GM12891 (cell line): ENCODE data around the gene RAP1GAP.

ENCODE experiments used
- DNase-seq: peaks from one replicate; pipeline ENCODE4 v3.0.0; 2011; ENCODE audit warnings: low spot score; ENCODE audit not compliant: insufficient read length
- FAIRE-seq: peaks from 2 replicates; lab custom pipeline; 2011; peaks lifted over from hg19 to GRCh38; lab: Jason Lieb, UNC
- PAX5 ChIP-seq: IDR thresholded peaks from 2 replicates; pipeline ENCODE4 v1.6.1; 2011; ENCODE audit warnings: low read length, moderate library complexity, mild to moderate bottlenecking; ENCODE audit not compliant: insufficient read depth, severe bottlenecking
- POLR2A ChIP-seq: IDR thresholded peaks from 2 replicates; pipeline ENCODE4 v1.6.1; 2011; ENCODE audit warnings: low read depth, low read length, control low read depth
- POLR2AphosphoS5 ChIP-seq: IDR thresholded peaks from 2 replicates; pipeline ENCODE4 v1.6.1; 2011; ENCODE audit warnings: low read depth, low read length, control low read depth
- POU2F2 ChIP-seq: IDR thresholded peaks from 2 replicates; pipeline ENCODE4 v1.6.1; 2011; ENCODE audit warnings: low read depth, mild to moderate bottlenecking, control low read depth, low read length, moderate library complexity
- SPI1 ChIP-seq: IDR thresholded peaks from 2 replicates; pipeline ENCODE4 v1.6.1; 2011; ENCODE audit warnings: low read depth, low read length, control low read depth
- TAF1 ChIP-seq: IDR thresholded peaks from 2 replicates; pipeline ENCODE4 v1.6.1; 2011; ENCODE audit warnings: low read depth, low read length, control low read depth

RAP1GAP gene

DNA sequence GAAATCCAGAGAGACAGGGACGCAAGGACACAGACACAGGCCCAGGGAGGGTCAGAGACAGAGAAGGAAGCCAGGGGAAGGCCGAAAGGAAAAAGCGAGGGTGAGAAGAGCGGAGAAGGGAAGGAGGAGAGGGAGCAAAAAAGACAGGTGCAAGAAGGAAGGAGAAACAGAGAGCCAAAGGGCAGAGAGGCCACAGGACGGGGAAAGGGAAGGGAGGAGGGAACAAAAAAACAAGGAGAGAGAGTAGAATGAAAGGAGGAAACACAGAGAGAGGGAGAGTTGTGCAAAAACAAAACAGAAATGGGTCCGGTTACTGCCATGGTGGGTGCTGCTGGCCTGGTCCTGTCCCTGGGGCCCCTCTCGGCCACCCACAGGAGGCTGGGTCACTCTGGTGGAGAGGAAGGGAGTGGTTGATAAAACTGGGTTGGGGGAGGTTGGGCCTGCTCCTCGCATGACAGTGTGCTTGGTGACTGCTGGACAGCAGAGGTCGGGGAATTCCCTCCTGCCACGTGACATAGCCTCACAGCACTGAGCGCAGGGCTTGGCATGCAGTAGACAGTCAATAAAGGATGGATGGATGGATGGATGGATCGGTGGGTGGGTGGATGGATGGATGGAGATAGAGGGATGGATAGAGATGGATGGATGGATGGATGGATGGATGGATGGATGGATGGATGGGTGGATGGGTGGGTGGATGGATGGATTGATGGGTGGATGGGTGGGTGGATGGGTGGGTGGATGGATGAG is 64.8 kb downstream of the RAP1GAP start:
- DNase-seq = no peak
- FAIRE-seq = no peak
- no peak for TF ChIP-seq TAF1
- no peak for TF ChIP-seq POU2F2
- TF ChIP-seq SPI1 = no peak
- TF ChIP-seq PAX5 = no peak
- TF ChIP-seq POLR2A = no peak
- no peak for TF ChIP-seq POLR2AphosphoS5

DNA sequence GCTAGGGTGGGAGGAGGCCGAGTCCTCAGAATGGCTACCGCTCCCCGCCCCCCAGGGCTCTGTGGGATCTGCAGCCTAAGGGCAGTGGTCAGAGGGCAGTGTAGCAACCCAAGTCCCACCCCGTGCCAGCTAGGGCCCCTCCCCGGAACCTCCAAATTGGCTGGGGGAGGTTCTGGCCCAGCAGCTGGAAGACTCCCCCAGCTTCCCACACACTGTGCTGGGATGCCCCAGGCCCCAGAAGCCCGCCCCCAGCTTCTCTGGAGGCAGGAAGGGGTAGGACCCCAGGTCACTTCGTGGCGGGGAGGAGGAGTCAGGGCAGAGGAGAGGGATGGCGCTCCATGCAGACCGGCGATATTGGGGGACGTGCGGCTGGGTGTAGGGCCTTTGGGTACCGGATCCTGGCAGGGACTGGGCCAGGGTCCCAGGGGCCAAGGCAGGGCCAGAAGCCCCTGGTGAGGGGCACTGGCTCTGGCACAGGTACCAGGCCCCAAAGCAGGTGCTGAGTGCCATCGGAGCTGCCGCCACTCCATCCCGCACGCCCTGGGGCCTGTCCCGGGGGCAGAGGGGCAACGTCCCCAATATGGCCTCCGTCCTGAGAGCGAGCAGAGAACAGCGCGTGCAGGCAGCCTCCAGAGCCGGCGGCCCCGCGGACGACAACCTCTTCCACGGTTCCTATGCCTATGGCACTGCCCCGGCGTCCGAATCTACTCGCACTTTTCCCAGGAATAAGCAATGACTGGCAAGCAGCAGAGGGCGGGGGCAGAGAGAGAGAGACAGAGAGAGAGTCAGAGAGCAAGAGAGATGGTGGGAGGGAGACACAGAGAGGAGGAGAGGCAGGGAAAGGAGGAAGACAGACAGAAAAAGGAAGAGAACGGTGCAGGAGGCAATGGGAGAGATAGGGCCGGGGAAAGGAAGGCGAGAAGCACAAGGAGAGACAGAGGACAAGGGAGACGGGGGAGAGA is 65.7 kb downstream of the RAP1GAP start:
- FAIRE-seq (no peak), DNase-seq (no peak)
- no peak for TF ChIP-seq POLR2AphosphoS5

DNA sequence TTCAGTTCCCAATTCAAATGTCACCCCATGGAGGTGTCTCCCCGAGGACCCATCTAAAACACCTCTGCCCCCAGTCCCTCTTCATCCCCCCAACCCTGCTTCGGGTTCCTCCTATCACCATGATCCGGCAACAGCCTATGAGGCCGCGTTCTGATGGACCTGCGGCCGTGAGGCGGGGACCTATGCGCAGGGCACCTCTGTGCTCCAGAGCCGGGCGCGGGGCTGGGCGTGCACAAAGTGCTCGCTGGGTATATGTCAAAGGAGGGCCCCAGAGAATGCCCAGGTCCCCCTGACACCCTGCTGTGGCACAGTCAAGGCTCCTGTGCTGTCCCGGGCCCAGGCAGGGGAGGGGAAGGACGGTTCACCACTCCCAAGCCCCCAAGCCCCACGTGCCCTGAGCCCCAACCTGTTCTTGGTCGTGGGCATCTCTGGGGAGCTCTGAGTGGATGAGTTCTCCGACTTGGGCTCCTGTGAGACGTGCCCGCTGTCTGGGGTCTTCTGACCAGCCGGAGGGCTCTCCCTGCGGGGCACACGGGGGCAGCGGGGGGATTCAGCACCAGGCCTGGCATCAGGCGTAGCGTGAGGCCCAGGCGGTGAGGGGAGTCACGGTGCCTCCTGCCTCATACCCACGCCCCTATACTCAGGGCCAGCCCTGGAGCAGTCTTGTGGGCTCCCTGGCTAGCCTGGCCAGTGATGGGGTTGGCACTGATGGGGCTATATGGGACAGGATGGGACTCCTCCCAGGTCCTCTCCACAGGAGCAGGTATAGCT is 67.7 kb downstream of the RAP1GAP start:
- DNase-seq (no peak), FAIRE-seq (no peak)
- TF ChIP-seq PAX5 = no peak
- TF ChIP-seq POLR2AphosphoS5 = no peak

DNA sequence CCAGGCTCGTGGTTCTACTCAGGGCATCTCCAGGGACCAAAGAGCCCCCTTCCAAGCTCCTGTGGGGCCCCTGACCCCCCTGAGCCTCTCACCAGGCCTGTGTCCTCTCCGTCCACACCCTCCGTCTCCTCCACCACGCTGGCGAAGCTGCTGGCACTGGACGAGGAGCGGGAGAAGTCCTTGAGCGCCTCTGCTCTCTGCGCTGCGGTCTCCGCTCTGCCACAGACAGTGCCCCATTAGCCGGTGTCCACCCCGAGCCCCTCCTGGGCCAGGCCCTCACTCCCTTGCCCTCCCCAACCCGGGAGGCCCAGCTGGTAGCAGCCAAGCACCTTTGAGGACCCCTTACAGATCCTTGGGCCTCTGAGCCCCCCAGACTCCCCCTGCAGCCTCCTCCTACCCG is 69.8 kb downstream of the RAP1GAP start:
- FAIRE-seq = no peak
- DNase-seq = no peak
- TF ChIP-seq POU2F2 = no peak
- no peak for TF ChIP-seq POLR2AphosphoS5
- no peak for TF ChIP-seq SPI1
- TF ChIP-seq PAX5 = no peak
- TF ChIP-seq POLR2A = no peak
- no peak for TF ChIP-seq TAF1

DNA sequence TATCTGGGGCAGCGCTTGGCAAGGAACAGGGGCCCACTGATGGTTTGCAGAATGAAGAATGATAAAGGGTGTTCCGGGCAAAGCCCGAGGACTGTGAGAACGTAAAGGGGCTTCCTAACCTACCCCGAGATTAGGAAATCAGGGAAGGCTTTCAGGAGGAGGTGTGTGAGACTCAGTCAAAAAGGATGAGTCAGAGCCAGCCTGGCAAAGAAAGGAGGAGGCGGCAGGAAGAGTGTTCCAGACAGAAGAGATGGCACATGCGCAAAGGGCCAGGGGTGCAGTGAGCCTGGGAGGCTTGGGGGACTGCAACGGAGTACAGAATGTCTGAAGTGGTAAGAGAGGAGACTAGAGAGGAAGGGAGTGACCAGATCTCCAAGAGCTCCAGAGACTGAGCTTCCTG is 70.3 kb downstream of the RAP1GAP start:
- FAIRE-seq (no peak), DNase-seq (no peak)
- no peak for TF ChIP-seq POLR2A
- no peak for TF ChIP-seq POLR2AphosphoS5
- TF ChIP-seq SPI1 = no peak
- no peak for TF ChIP-seq TAF1
- no peak for TF ChIP-seq POU2F2
- TF ChIP-seq PAX5 = no peak

DNA sequence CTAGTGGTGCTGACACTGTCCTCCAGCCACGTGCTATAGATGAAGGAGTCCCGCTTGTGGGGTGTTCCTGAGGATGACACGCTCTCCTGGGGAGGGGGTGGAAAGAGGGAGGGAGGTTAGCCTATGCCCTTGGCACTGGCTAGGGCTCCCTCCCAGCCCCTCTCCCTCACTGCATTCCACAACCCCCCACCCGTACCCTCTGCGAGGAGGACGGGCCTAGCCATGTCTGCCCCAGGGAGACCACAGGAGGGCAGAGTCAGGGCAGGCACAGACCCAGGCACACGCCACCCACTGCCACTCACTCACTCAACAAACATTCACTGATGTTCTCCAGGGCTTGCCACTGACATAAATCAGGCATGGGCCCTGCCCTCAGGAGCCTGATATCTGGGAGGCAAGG is 70.7 kb downstream of the RAP1GAP start:
- TF ChIP-seq TAF1 = no peak
- DNase-seq (no peak), FAIRE-seq (no peak)

DNA sequence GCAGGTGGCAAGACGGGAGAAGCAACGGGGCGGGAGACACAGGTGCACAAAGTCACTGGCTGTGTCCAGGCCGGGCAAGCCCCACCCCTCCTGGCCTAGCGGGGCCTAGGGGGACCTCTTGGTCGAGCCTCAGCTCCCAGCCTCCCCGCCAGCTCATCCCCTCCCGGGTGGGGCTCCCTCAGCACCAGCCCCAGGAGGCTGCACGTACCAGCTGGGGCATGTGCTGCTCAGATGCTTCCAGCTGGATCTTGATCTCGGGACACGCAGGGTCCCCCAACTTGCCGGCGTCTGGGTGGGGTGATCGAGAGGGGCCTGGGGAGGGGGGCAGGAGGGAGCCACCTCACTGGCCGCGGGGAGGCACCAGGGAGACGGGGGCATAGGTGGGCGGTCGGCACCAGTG is 71.4 kb downstream of the RAP1GAP start:
- no peak for DNase-seq
- TF ChIP-seq POLR2AphosphoS5 (no peak), SPI1 (no peak)
- FAIRE-seq = no peak

DNA sequence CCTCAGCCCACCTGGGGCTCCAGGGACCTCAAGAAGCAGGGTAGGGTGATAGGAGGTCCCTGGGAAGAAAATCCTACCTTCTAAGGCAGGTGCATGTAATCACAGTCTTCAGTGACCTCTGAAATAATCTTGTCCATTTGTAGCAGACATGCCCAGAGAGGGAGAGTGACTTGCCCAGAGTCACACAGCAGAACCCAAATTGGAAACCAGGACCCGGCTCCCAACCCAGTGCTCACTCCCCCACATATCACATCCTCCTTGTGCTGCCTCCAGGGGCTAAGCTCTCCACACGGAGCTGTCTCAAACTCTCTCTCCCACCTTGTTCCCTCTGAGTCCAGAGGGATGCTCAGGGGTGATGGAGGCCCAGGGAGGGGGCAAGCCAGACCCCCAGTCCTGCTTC is 72.5 kb downstream of the RAP1GAP start:
- FAIRE-seq = no peak
- TF ChIP-seq POLR2AphosphoS5 = no peak
- TF ChIP-seq PAX5 = no peak
- no peak for DNase-seq

DNA sequence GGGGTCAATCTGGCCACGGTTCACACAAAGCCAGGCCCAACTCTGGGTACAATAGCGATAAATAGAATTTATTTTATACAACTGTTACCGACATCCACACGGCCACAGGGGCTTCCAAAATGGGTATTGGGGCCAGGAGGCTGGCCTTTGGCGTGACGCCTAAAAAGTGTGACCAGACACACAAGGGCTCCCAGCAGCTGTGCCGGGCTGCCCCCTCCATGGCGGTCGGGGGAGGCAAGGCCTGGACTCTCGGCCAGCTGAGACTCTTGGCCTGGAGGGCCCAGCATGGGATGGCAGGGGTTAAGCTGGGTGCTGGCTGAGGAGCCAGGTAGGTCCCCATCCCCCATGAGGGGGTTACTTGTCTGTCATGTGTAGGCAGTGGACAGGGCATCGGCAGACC is 73.0 kb downstream of the RAP1GAP start:
- no peak for DNase-seq
- no peak for FAIRE-seq
- TF ChIP-seq POLR2A = no peak
- no peak for TF ChIP-seq POU2F2
